GM12878 (cell line): ENCODE data around the gene HIVEP3. TPM values are rescaled to one million over a fixed set of nuclear protein-coding genes. Genes with fewer than 3 reads are reported as not detected.

Source experiments
- ATAC-seq: fragments of 200-7000 bp; cut with Tn5 transposase; 3 replicates; pipeline ENCODE4 v1.9.1; 2020; ENCODE audit warnings: mild to moderate bottlenecking, moderate library complexity
- BruUV-seq: library from RNA; stranded (reverse); fragments of 400-500 nt; replicated peaks from 2 replicates; lab custom pipeline; 2021; lab: Mats Ljungman, UMichigan
- CTCF ChIA-PET: fragments of 300-600 bp; sonication (Branson Sonifier 250); formaldehyde crosslinking; extraction: SDS; loops from one replicate; lab custom pipeline; 2021; ENCODE audit warnings: inconsistent platforms; lab: Yijun Ruan, JAX
- POLR2A ChIA-PET: fragments of 350-600 bp; formaldehyde crosslinking; extraction: SDS; loops from one replicate; lab custom pipeline; 2021; ENCODE audit warnings: inconsistent platforms; lab: Charles Lee
- RAD21 ChIA-PET: fragments of 300-600 bp; sonication (Branson Sonifier 250); formaldehyde crosslinking; loops from one replicate; lab custom pipeline; 2023; ENCODE audit warnings: antibody characterized with exemption; ENCODE audit not compliant: unreplicated experiment; lab: Charles Lee
- SMC1A ChIA-PET: fragments of 300-600 bp; sonication (Branson Sonifier 250); formaldehyde crosslinking; loops from one replicate; lab custom pipeline; 2023; ENCODE audit not compliant: unreplicated experiment, uncharacterized antibody; lab: Charles Lee
- DNase-seq: peaks from one replicate; pipeline ENCODE4 v3.0.0-alpha.2; 2011; ENCODE audit warnings: low read depth, low spot score
- FAIRE-seq: peaks from 3 replicates; lab custom pipeline; 2011; peaks lifted over from hg19 to GRCh38; lab: Jason Lieb, UNC
- H2AFZ ChIP-seq: 2 replicates; pipeline ENCODE4 v1.6.0; 2011; ENCODE audit warnings: low read depth, low read length, control low read depth; ENCODE audit not compliant: control insufficient read depth
- H3K27ac ChIP-seq: 2 replicates; pipeline ENCODE4 v1.5.1; 2011; ENCODE audit warnings: control low read depth; ENCODE audit not compliant: control insufficient read depth, insufficient read depth
- H3K27me3 ChIP-seq, 2 experiments: replicated peaks in 1 of 2; 2 replicates each; pipeline versions ENCODE4 v1.6.0 to v1.6.1; 2011; ENCODE audit warnings: low read length in 1 of 2; ENCODE audit not compliant: control insufficient read depth in 2 of 2, insufficient read depth in 2 of 2
- H3K36me3 ChIP-seq, 2 experiments: 2 replicates each; pipeline ENCODE4 v1.5.1; 2011; ENCODE audit warnings: low read length in 1 of 2; ENCODE audit not compliant: control insufficient read depth in 2 of 2, insufficient read depth in 2 of 2
- H3K4me1 ChIP-seq: 2 replicates; pipeline ENCODE4 v1.6.1; 2011; ENCODE audit warnings: mild to moderate bottlenecking, low read length, moderate library complexity, mixed read lengths; ENCODE audit not compliant: control insufficient read depth, insufficient read depth
- H3K4me2 ChIP-seq: 2 replicates; pipeline ENCODE4 v1.6.0; 2011; ENCODE audit warnings: control low read depth; ENCODE audit not compliant: control insufficient read depth, insufficient read depth
- H3K4me3 ChIP-seq: fragments of 200-600 bp; sonication (generic); 2 replicates; pipeline ENCODE4 v1.5.1; 2016
- H3K79me2 ChIP-seq: 2 replicates; pipeline ENCODE4 v1.6.0; 2011; ENCODE audit warnings: low read length; ENCODE audit not compliant: control insufficient read depth, insufficient read depth
- H3K9ac ChIP-seq: 2 replicates; pipeline ENCODE4 v1.8.0; 2011; ENCODE audit warnings: low read length, control low read depth, mixed read lengths; ENCODE audit not compliant: control insufficient read depth, insufficient read depth
- H3K9me3 ChIP-seq: replicated peaks from 3 replicates; pipeline ENCODE4 v1.5.1; 2011; ENCODE audit warnings: mild to moderate bottlenecking, low read length; ENCODE audit not compliant: control insufficient read depth, insufficient read depth
- H4K20me1 ChIP-seq: 2 replicates; pipeline ENCODE4 v1.6.0; 2011; ENCODE audit not compliant: control insufficient read depth, insufficient read depth
- CEBPZ ChIP-seq: fragments of 150-350 bp; IDR thresholded peaks from 2 replicates; pipeline ENCODE4 v1.6.1; 2016; ENCODE audit warnings: low read depth, low read length
- CHD1 ChIP-seq: IDR thresholded peaks from 2 replicates; pipeline ENCODE4 v1.6.1; 2012; ENCODE audit warnings: low read depth, low read length, improper control_type of control experiment
- ETV6 ChIP-seq, 2 experiments: fragments of 450-650 bp in 1 of 2; IDR thresholded peaks in 1 of 2; conservative IDR thresholded peaks in 1 of 2; 2 replicates each; pipeline ENCODE4 v1.6.1; 2014; ENCODE audit warnings: antibody characterized with exemption in 1 of 2, borderline replicate concordance in 1 of 2, low read depth in 1 of 2, mild to moderate bottlenecking in 1 of 2, moderate library complexity in 1 of 2
- HCFC1 ChIP-seq: fragments of 150-350 bp; IDR thresholded peaks from 2 replicates; pipeline ENCODE4 v1.6.1; 2014; ENCODE audit warnings: low read length
- MEF2B ChIP-seq: fragments of 450-650 bp; IDR thresholded peaks from 2 replicates; pipeline ENCODE4 v1.6.1; 2018; ENCODE audit warnings: mild to moderate bottlenecking, moderate library complexity; ENCODE audit not compliant: partially characterized antibody, poor library complexity, severe bottlenecking
- MTA2 ChIP-seq: fragments of 450-650 bp; IDR thresholded peaks from 2 replicates; pipeline ENCODE4 v1.6.1; 2016; ENCODE audit warnings: low read depth, mild to moderate bottlenecking, moderate library complexity
- NFYB ChIP-seq: IDR thresholded peaks from 2 replicates; pipeline ENCODE4 v1.6.1; 2011; ENCODE audit warnings: low read depth, mild to moderate bottlenecking, low read length, improper control_type of control experiment, moderate library complexity; ENCODE audit not compliant: insufficient read depth
- NKRF ChIP-seq: fragments of 450-650 bp; conservative IDR thresholded peaks from 2 replicates; pipeline ENCODE4 v1.6.1; 2017; ENCODE audit warnings: mild to moderate bottlenecking, moderate library complexity
- NRF1 ChIP-seq: conservative IDR thresholded peaks from 2 replicates; pipeline ENCODE4 v1.6.1; 2011; ENCODE audit warnings: mild to moderate bottlenecking, low read depth, low read length, improper control_type of control experiment
- POLR2AphosphoS2 ChIP-seq: IDR thresholded peaks from 2 replicates; pipeline ENCODE4 v1.6.1; 2011; ENCODE audit warnings: low read depth, mild to moderate bottlenecking, low read length, improper control_type of control experiment, moderate library complexity
- SMAD1 ChIP-seq: fragments of 450-650 bp; IDR thresholded peaks from 2 replicates; pipeline ENCODE4 v1.6.1; 2018; ENCODE audit warnings: mild to moderate bottlenecking, low read depth; ENCODE audit not compliant: partially characterized antibody
- SMARCA5 ChIP-seq: fragments of 450-650 bp; IDR thresholded peaks from 2 replicates; pipeline ENCODE4 v1.6.1; 2017; ENCODE audit warnings: mild to moderate bottlenecking
- STAT3 ChIP-seq: IDR thresholded peaks from 2 replicates; pipeline ENCODE4 v1.6.1; 2011; ENCODE audit warnings: low read depth, low read length, improper control_type of control experiment
- USF2 ChIP-seq: IDR thresholded peaks from 2 replicates; pipeline ENCODE4 v1.6.1; 2011; ENCODE audit warnings: low read depth, low read length, improper control_type of control experiment, borderline replicate concordance
- WRNIP1 ChIP-seq: IDR thresholded peaks from 2 replicates; pipeline ENCODE4 v1.6.1; 2011; ENCODE audit warnings: low read depth, low read length, improper control_type of control experiment, borderline replicate concordance
- ZNF384 ChIP-seq: IDR thresholded peaks from 2 replicates; pipeline ENCODE4 v1.6.1; 2012; ENCODE audit warnings: low read depth, mild to moderate bottlenecking, low read length, improper control_type of control experiment, borderline replicate concordance
- ZZZ3 ChIP-seq: IDR thresholded peaks from 2 replicates; pipeline ENCODE4 v1.6.1; 2011; ENCODE audit warnings: low read depth; ENCODE audit not compliant: control insufficient read depth, insufficient read length
- WGBS: methylation state at CpG from one replicate; pipeline ENCODE4 v1.1.6; 2016; ENCODE audit warnings: low lambda C conversion rate; ENCODE audit not compliant: insufficient replicate concordance, insufficient coverage; ENCODE audit errors: missing lambda C conversion rate; 5-methylcytosine and 5-hydroxymethylcytosine counted together
- in situ Hi-C: fragments of 300-500 bp; cut with MboI; formaldehyde crosslinking; loops from 9 replicates; pipeline ENCODE4 v1.14.3; 2018; ENCODE audit warnings: mixed read lengths
- intact Hi-C: fragments of 100-400 bp; cut with micrococcal nuclease; formaldehyde crosslinking; loops from one replicate; pipeline ENCODE4 v1.14.2; 2022; ENCODE audit not compliant: unreplicated experiment
- polyA plus RNA-seq, 11 experiments: library from polyadenylated mRNA; depleted of rRNA in 4 of 11; unstranded in 6 of 11; stranded (reverse) in 5 of 11; fragments of >200 nt; fragmentation: Nextera tagmentation in 4 of 11; fragmentation: Illumina TruSeq in 1 of 11; extraction: Ambion mirVana in 4 of 11; extraction: Trizol in 1 of 11; gene quantifications; 1 replicate in 1 of 11; 2 replicates in 10 of 11; pipeline versions ENCODE4 v1.2.1 to v1.2.3, GENCODE V29; 2011 to 2016; ENCODE audit warnings: inconsistent platforms in 2 of 11, missing spikeins in 2 of 11, low read depth in 1 of 11
- total RNA-seq, 4 experiments: library from RNA; depleted of rRNA in 3 of 4; stranded (reverse); fragments of >200 nt in 3 of 4; fragmentation: Illumina TruSeq in 1 of 4; extraction: Trizol in 1 of 4; gene quantifications; 2 replicates each; pipeline versions ENCODE4 v1.2.1 to v1.2.3, GENCODE V29; 2013 to 2021

Gene HIVEP3
- total and polyA plus RNA-seq, 10 of the 15 experiments (the other 5 are each of a cell fraction or from before 2014, with no cell fraction given): 1.8 to 13.6 (median 3.8) TPM

GRCh38 chr1:41663671-41664400, 254.9 kb downstream of the HIVEP3 start:
- peaks cover 24% of the 10 kb centered on the region for H3K4me1 ChIP-seq
- intact Hi-C loops (loop anchor here (5.0 kb wide), 1 partner anchor 143 kb away; no protein-coding TSS in a partner anchor), in situ Hi-C loops (no loop called here)
- no peak overlapping the region for H3K27ac ChIP-seq
- H3K36me3 ChIP-seq: 0 out of 4 replicates have a peak, but pooled peaks cover 0 to 3% of the 10 kb centered on the region in 2 experiments
- H2AFZ ChIP-seq: no peak overlapping the region
- no TSS peak for BruUV-seq
- RAD21 ChIA-PET: interaction anchor here (0.9 to 18.2 kb wide), 11 partner anchors 10 to 148 kb away, joined by 4 to 262 read pairs (median 9); no protein-coding TSS in a partner anchor
- WGBS: 81% methylated on average over 5 of the region's 5 CpGs
- ATAC-seq (no peak), DNase-seq (no peak), FAIRE-seq (no peak)
- no peaks in the 10 kb centered on the region for H4K20me1 ChIP-seq
- SMC1A ChIA-PET: interaction anchor here (1.0 to 12.5 kb wide), 11 partner anchors 9 to 102 kb away, joined by 3 to 95 read pairs (median 8); no protein-coding TSS in a partner anchor
- no peaks in the 10 kb centered on the region for H3K9me3 ChIP-seq
- no peak overlapping the region for H3K4me2 ChIP-seq
- no peak overlapping the region for H3K4me3 ChIP-seq
- peaks cover 6% of the 10 kb centered on the region for H3K79me2 ChIP-seq
- H3K9ac ChIP-seq: no peak overlapping the region
- TF ChIP-seq ETV6 (conservative IDR thresholded peaks at IDR 0.05 in 1 of 2, IDR thresholded peaks at IDR 0.05 in 1 of 2; ENCODE audit: borderline replicate concordance in 1 of 2, low read depth in 1 of 2) (no peak), NRF1 (no peak), USF2 (no peak), WRNIP1 (no peak), HCFC1 (no peak), ZNF384 (no peak), POLR2AphosphoS2 (no peak), ZZZ3 (no peak), SMARCA5 (no peak), STAT3 (no peak), SMAD1 (no peak), MEF2B (no peak), CEBPZ (no peak), CHD1 (no peak), NFYB (no peak), NKRF (no peak), MTA2 (no peak)
- H3K27me3 ChIP-seq: no peaks in the 10 kb centered on the region
- POLR2A ChIA-PET: interaction anchor here (0.5 to 5.2 kb wide), 10 partner anchors 9 to 64 kb away, joined by 3 to 37 read pairs (median 4); no protein-coding TSS in a partner anchor
- CTCF ChIA-PET: interaction anchor here (1.1 to 1.4 kb wide), 2 partner anchors 9 to 14 kb away, joined by 3 to 7 read pairs; no protein-coding TSS in a partner anchor
